Measurements from ENCODE around the gene C20orf141.

GRCh38 chr20:2771631-2772080 lies 43.1 kb upstream of the C20orf141 start:
- TF ChIP-seq CTCF (IDR thresholded peaks at IDR 0.05; ENCODE audit: low read depth, low read length, poor library complexity, severe bottlenecking) (no peak), EZH2phosphoT487 (IDR thresholded peaks at IDR 0.05; ENCODE audit: borderline replicate concordance, low read length) (no peak)
